Liver (tissue), 9 donors: ENCODE results near the gene MAP3K12. TPM values are rescaled to one million over a fixed set of nuclear protein-coding genes. Genes with fewer than 3 reads are reported as not detected.

Experiments
- DNase-seq: peaks from one replicate; pipeline ENCODE4 v3.0.0-alpha.2; 2017; ENCODE audit warnings: low spot score
- H3K27ac ChIP-seq, 2 donors: one replicate each; pipeline ENCODE4 v1.7.0; 2013; ENCODE audit warnings: inconsistent platforms in 2 of 2, low read length in 2 of 2, control low read depth in 1 of 2, low read depth in 1 of 2, mild to moderate bottlenecking in 1 of 2
- H3K27me3 ChIP-seq, 4 donors: one replicate each; pipeline versions ENCODE4 v1.6.1 to v1.7.0; 2013; ENCODE audit warnings: low read length in 3 of 4, inconsistent platforms in 1 of 4, mild to moderate bottlenecking in 1 of 4, moderate library complexity in 1 of 4; ENCODE audit not compliant: control insufficient read depth in 4 of 4, insufficient read depth in 4 of 4
- H3K36me3 ChIP-seq, 4 donors: one replicate each; pipeline versions ENCODE4 v1.6.1 to v1.7.0; 2013; ENCODE audit warnings: low read length in 3 of 4, mild to moderate bottlenecking in 3 of 4, low read depth in 1 of 4, moderate library complexity in 1 of 4; ENCODE audit not compliant: control insufficient read depth in 4 of 4, insufficient read depth in 3 of 4
- H3K4me1 ChIP-seq, 4 donors: one replicate each; pipeline versions ENCODE4 v1.6.1 to v1.7.0; 2013; ENCODE audit warnings: low read length in 3 of 4, mild to moderate bottlenecking in 3 of 4, moderate library complexity in 1 of 4; ENCODE audit not compliant: control insufficient read depth in 4 of 4, insufficient read depth in 4 of 4
- H3K4me3 ChIP-seq, 3 donors: one replicate each; pipeline versions ENCODE4 v1.6.1 to v1.7.0; 2013; ENCODE audit warnings: low read length in 3 of 3, control low read depth in 1 of 3, low read depth in 1 of 3, mild to moderate bottlenecking in 1 of 3
- H3K9ac ChIP-seq, 2 donors: one replicate each; pipeline ENCODE4 v1.7.0; 2013; ENCODE audit warnings: low read length in 2 of 2, mild to moderate bottlenecking in 2 of 2, moderate library complexity in 2 of 2, control low read depth in 1 of 2, low read depth in 1 of 2
- H3K9me3 ChIP-seq, 4 donors: one replicate each; pipeline versions ENCODE4 v1.6.1 to v1.7.0; 2013; ENCODE audit warnings: low read length in 3 of 4; ENCODE audit not compliant: control insufficient read depth in 4 of 4
- FOXA2 ChIP-seq: IDR thresholded peaks from 2 replicates; pipeline ENCODE4 v1.6.1; 2016; ENCODE audit warnings: antibody characterized with exemption
- GABPA ChIP-seq, 2 donors: IDR thresholded peaks in 1 of 2; conservative IDR thresholded peaks in 1 of 2; 2 replicates each; pipeline ENCODE4 v1.6.1; 2016; ENCODE audit warnings: antibody characterized with exemption in 2 of 2, mild to moderate bottlenecking in 1 of 2, moderate library complexity in 1 of 2
- HNF4G ChIP-seq: IDR thresholded peaks from 2 replicates; pipeline ENCODE4 v1.6.1; 2016; ENCODE audit warnings: antibody characterized with exemption
- RAD21 ChIP-seq, 2 donors: IDR thresholded peaks; 2 replicates each; pipeline ENCODE4 v1.6.1; 2016; ENCODE audit warnings: antibody characterized with exemption in 2 of 2, mild to moderate bottlenecking in 2 of 2
- SP1 ChIP-seq: IDR thresholded peaks from 2 replicates; pipeline ENCODE4 v1.6.1; 2018; ENCODE audit warnings: antibody characterized with exemption, mild to moderate bottlenecking
- TAF1 ChIP-seq: conservative IDR thresholded peaks from 2 replicates; pipeline ENCODE4 v1.6.1; 2016; ENCODE audit warnings: antibody characterized with exemption, mild to moderate bottlenecking
- WGBS: extraction: QIAGEN DNeasy Blood & Tissue Kit; methylation state at CpG from one replicate; pipeline ENCODE4 v1.1.7; 2013; 5-methylcytosine and 5-hydroxymethylcytosine counted together
- polyA plus RNA-seq, 2 donors: library from polyadenylated mRNA; stranded (reverse) in 1 of 2; unstranded in 1 of 2; fragments of 200-250 nt in 1 of 2; fragments of >200 nt in 1 of 2; fragmentation: Nextera tagmentation in 1 of 2; extraction: Ambion mirVana in 1 of 2; gene quantifications; one replicate each; pipeline versions ENCODE4 v1.2.1 to v1.2.3, GENCODE V29; 2013 to 2015
- total RNA-seq, 2 donors: library from RNA; depleted of rRNA; stranded (reverse); fragments of >200 nt; gene quantifications; one replicate each; pipeline ENCODE4 v1.2.3, GENCODE V29; 2014
- TF ChIP-seq, protein P1 (sequence below): IDR thresholded peaks from 2 replicates; pipeline ENCODE4 v1.6.1; 2016; ENCODE audit warnings: antibody characterized with exemption
- TF ChIP-seq, protein P2 (sequence below): fragments of 150-350 bp; IDR thresholded peaks from 2 replicates; pipeline ENCODE4 v1.5.1; 2017; ENCODE audit warnings: improper control_type of control experiment, low read depth, low read length; ENCODE audit not compliant: missing input control
- TF ChIP-seq, protein P3 (sequence below): IDR thresholded peaks from 2 replicates; pipeline ENCODE4 v1.6.1; 2016; ENCODE audit warnings: antibody characterized with exemption
- TF ChIP-seq, protein P4 (sequence below): IDR thresholded peaks from 2 replicates; pipeline ENCODE4 v1.6.1; 2016; ENCODE audit warnings: antibody characterized with exemption, mild to moderate bottlenecking
- donor health status: healthy.
- donor health status: healthy.
- donor health status: healthy.
- donor health status: healthy.
- donor health status: healthy.

Gene MAP3K12
- total and polyA plus RNA-seq, 4 donors = 0.53 to 2.4 (median 1.5) TPM

DNA sequence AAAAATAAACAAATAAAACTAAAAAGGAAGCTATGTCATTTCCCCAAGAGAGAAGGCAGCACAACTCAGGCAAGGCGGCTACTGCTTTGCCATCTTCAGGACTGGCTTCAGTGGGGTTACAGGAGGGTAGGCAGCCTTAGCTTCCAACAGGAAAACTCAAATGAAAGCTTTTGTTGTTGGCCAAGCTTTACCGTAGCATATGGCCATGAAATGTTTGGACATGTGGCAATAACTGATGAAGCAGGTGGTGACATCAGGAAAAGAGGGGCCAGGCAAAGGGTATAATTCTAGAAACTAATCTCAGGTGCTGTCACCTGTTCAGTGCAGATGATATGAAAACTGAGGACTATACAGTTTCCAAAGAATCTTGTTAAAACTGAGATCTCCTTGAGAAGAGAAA, 30.8 kb upstream of the MAP3K12 start:
- H3K27me3 ChIP-seq = no peaks in the 10 kb centered on the region
- H3K36me3 ChIP-seq = peaks cover 2 to 59% (median 48%) of the 10 kb centered on the region in 4 donors
- H3K9me3 ChIP-seq = no peaks in the 10 kb centered on the region
- TF ChIP-seq, protein P1, sequence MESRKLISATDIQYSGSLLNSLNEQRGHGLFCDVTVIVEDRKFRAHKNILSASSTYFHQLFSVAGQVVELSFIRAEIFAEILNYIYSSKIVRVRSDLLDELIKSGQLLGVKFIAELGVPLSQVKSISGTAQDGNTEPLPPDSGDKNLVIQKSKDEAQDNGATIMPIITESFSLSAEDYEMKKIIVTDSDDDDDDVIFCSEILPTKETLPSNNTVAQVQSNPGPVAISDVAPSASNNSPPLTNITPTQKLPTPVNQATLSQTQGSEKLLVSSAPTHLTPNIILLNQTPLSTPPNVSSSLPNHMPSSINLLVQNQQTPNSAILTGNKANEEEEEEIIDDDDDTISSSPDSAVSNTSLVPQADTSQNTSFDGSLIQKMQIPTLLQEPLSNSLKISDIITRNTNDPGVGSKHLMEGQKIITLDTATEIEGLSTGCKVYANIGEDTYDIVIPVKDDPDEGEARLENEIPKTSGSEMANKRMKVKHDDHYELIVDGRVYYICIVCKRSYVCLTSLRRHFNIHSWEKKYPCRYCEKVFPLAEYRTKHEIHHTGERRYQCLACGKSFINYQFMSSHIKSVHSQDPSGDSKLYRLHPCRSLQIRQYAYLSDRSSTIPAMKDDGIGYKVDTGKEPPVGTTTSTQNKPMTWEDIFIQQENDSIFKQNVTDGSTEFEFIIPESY = no peak
- TF ChIP-seq GABPA (IDR thresholded peaks at IDR 0.05 in 1 of 2, conservative IDR thresholded peaks at IDR 0.05 in 1 of 2) (no peak), RAD21 (IDR thresholded peaks at IDR 0.05) (no peak), FOXA2 (no peak), TAF1 (no peak)
- TF ChIP-seq, protein P2, sequence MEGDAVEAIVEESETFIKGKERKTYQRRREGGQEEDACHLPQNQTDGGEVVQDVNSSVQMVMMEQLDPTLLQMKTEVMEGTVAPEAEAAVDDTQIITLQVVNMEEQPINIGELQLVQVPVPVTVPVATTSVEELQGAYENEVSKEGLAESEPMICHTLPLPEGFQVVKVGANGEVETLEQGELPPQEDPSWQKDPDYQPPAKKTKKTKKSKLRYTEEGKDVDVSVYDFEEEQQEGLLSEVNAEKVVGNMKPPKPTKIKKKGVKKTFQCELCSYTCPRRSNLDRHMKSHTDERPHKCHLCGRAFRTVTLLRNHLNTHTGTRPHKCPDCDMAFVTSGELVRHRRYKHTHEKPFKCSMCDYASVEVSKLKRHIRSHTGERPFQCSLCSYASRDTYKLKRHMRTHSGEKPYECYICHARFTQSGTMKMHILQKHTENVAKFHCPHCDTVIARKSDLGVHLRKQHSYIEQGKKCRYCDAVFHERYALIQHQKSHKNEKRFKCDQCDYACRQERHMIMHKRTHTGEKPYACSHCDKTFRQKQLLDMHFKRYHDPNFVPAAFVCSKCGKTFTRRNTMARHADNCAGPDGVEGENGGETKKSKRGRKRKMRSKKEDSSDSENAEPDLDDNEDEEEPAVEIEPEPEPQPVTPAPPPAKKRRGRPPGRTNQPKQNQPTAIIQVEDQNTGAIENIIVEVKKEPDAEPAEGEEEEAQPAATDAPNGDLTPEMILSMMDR = no peak
- TF ChIP-seq, protein P3, sequence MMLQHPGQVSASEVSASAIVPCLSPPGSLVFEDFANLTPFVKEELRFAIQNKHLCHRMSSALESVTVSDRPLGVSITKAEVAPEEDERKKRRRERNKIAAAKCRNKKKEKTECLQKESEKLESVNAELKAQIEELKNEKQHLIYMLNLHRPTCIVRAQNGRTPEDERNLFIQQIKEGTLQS = no peak
- TF ChIP-seq, protein P4, sequence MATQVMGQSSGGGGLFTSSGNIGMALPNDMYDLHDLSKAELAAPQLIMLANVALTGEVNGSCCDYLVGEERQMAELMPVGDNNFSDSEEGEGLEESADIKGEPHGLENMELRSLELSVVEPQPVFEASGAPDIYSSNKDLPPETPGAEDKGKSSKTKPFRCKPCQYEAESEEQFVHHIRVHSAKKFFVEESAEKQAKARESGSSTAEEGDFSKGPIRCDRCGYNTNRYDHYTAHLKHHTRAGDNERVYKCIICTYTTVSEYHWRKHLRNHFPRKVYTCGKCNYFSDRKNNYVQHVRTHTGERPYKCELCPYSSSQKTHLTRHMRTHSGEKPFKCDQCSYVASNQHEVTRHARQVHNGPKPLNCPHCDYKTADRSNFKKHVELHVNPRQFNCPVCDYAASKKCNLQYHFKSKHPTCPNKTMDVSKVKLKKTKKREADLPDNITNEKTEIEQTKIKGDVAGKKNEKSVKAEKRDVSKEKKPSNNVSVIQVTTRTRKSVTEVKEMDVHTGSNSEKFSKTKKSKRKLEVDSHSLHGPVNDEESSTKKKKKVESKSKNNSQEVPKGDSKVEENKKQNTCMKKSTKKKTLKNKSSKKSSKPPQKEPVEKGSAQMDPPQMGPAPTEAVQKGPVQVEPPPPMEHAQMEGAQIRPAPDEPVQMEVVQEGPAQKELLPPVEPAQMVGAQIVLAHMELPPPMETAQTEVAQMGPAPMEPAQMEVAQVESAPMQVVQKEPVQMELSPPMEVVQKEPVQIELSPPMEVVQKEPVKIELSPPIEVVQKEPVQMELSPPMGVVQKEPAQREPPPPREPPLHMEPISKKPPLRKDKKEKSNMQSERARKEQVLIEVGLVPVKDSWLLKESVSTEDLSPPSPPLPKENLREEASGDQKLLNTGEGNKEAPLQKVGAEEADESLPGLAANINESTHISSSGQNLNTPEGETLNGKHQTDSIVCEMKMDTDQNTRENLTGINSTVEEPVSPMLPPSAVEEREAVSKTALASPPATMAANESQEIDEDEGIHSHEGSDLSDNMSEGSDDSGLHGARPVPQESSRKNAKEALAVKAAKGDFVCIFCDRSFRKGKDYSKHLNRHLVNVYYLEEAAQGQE = no peak
- H3K4me1 ChIP-seq = no peaks in the 10 kb centered on the region
- 95% methylated on average over 2 of the region's 2 CpGs for WGBS
- no peak overlapping the region for H3K27ac ChIP-seq
- no peak for DNase-seq
- H3K4me3 ChIP-seq = no peak overlapping the region
- no peak overlapping the region for H3K9ac ChIP-seq

DNA sequence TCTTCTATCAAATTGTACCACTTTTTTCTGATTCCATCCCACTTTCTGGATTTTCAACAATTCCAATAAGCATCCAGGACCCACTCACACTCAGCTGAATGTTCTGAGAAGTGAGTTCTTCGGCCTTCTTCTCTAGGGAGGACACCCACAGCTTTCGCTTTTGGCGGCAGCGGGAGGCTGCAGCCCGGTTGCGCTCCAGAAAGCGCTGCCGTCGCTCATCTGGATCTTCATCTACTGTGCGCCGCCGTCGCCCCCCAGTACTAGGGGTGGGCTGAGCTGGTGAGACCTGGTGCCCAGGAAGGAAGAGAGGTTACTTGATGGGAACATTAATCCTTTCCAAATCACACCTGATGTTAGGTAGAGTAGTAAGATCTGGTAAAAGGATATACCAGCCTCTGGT, 25.2 kb upstream of the MAP3K12 start:
- H3K36me3 ChIP-seq = peaks cover 13 to 63% (median 49%) of the 10 kb centered on the region in 4 donors
- H3K9me3 ChIP-seq = no peaks in the 10 kb centered on the region
- TF ChIP-seq, protein P2 = no peak
- TF ChIP-seq TAF1 (no peak), SP1 (no peak), HNF4G (no peak)
- H3K4me1 ChIP-seq = no peaks in the 10 kb centered on the region
- no peak for DNase-seq
- no peak overlapping the region for H3K9ac ChIP-seq
- H3K27me3 ChIP-seq = no peaks in the 10 kb centered on the region
- no peak overlapping the region for H3K4me3 ChIP-seq
- WGBS = 98% methylated on average over 13 of the region's 13 CpGs
- H3K27ac ChIP-seq = no peak overlapping the region
